H9 (cell line): ENCODE measurements around the gene VRK3. TPM values are rescaled to one million over a fixed set of nuclear protein-coding genes. Genes with fewer than 3 reads are reported as not detected.
"Not testable (repeated sequence)": the region's sequence is repeated elsewhere in the genome, so short reads cannot be mapped to it uniquely, and the experiment has no call there.

Source experiments
- DNase-seq: peaks from one replicate; pipeline ENCODE4 v3.0.0-alpha.2; 2017
- H2AFZ ChIP-seq: one replicate; pipeline ENCODE4 v1.6.1; 2013; ENCODE audit warnings: mild to moderate bottlenecking, low read length, control low read depth, moderate library complexity
- H2AK5ac ChIP-seq: 2 replicates; pipeline ENCODE4 v1.6.1; 2013; ENCODE audit warnings: low read length, control low read depth, mixed read lengths; ENCODE audit not compliant: insufficient read length
- H2BK120ac ChIP-seq: one replicate; pipeline ENCODE4 v1.6.1; 2013; ENCODE audit warnings: low read depth, mild to moderate bottlenecking, low read length, control low read depth, inconsistent platforms; ENCODE audit not compliant: poor library complexity, severe bottlenecking
- H2BK12ac ChIP-seq: 2 replicates; pipeline ENCODE4 v1.6.1; 2013; ENCODE audit warnings: low read length, control low read depth, mixed read lengths, low read depth; ENCODE audit not compliant: insufficient read length
- H2BK15ac ChIP-seq: 2 replicates; pipeline ENCODE4 v1.6.1; 2013; ENCODE audit warnings: low read depth, low read length, control low read depth
- H2BK20ac ChIP-seq: one replicate; pipeline ENCODE4 v1.6.1; 2013; ENCODE audit warnings: low read depth, mild to moderate bottlenecking, low read length, control low read depth, inconsistent platforms; ENCODE audit not compliant: poor library complexity, severe bottlenecking
- H2BK5ac ChIP-seq: 2 replicates; pipeline ENCODE4 v1.6.1; 2013; ENCODE audit warnings: low read length, control low read depth, mixed read lengths; ENCODE audit not compliant: insufficient read length
- H3K14ac ChIP-seq: 2 replicates; pipeline ENCODE4 v1.6.1; 2013; ENCODE audit warnings: low read length, control low read depth; ENCODE audit not compliant: insufficient read depth
- H3K18ac ChIP-seq: 2 replicates; pipeline ENCODE4 v1.6.1; 2013; ENCODE audit warnings: low read depth, mild to moderate bottlenecking, mixed read lengths, low read length, control low read depth; ENCODE audit not compliant: insufficient read length
- H3K23ac ChIP-seq: 2 replicates; pipeline ENCODE4 v1.6.1; 2013; ENCODE audit warnings: low read length, control low read depth, mixed read lengths, low read depth; ENCODE audit not compliant: insufficient read length
- H3K23me2 ChIP-seq: 2 replicates; pipeline ENCODE4 v1.6.1; 2013; ENCODE audit warnings: low read depth, mild to moderate bottlenecking, mixed read lengths, low read length, control low read depth; ENCODE audit not compliant: insufficient read length, poor library complexity, severe bottlenecking
- H3K27ac ChIP-seq: 2 replicates; pipeline ENCODE4 v1.5.1; 2013; ENCODE audit warnings: low read length, control low read depth, mixed read lengths, low read depth; ENCODE audit not compliant: insufficient read length
- H3K27me3 ChIP-seq: 2 replicates; pipeline ENCODE4 v1.6.1; 2013; ENCODE audit warnings: low read length, control low read depth, inconsistent platforms; ENCODE audit not compliant: insufficient read depth
- H3K4ac ChIP-seq: 2 replicates; pipeline ENCODE4 v1.6.1; 2013; ENCODE audit warnings: low read depth, mild to moderate bottlenecking, control low read depth, inconsistent platforms, low read length, moderate library complexity
- H3K4me1 ChIP-seq: 2 replicates; pipeline ENCODE4 v1.6.1; 2013; ENCODE audit warnings: low read length, control low read depth, inconsistent platforms; ENCODE audit not compliant: insufficient read depth
- H3K4me2 ChIP-seq: 2 replicates; pipeline ENCODE4 v1.6.1; 2013; ENCODE audit warnings: low read length, control low read depth, mixed read lengths; ENCODE audit not compliant: insufficient read length, insufficient read depth
- H3K56ac ChIP-seq: 2 replicates; pipeline ENCODE4 v1.6.1; 2013; ENCODE audit warnings: low read depth, mild to moderate bottlenecking, mixed read lengths, low read length, control low read depth; ENCODE audit not compliant: insufficient read length
- H3K79me1 ChIP-seq: 2 replicates; pipeline ENCODE4 v1.6.1; 2013; ENCODE audit warnings: low read depth, mild to moderate bottlenecking, moderate library complexity, low read length, control low read depth, inconsistent platforms; ENCODE audit not compliant: insufficient read depth, poor library complexity, severe bottlenecking
- H3K79me2 ChIP-seq: 2 replicates; pipeline ENCODE4 v1.6.1; 2013; ENCODE audit warnings: low read length, control low read depth, inconsistent platforms; ENCODE audit not compliant: insufficient read depth
- H3K9ac ChIP-seq: 2 replicates; pipeline ENCODE4 v1.6.1; 2013; ENCODE audit warnings: low read length, control low read depth, mixed read lengths; ENCODE audit not compliant: insufficient read length; ENCODE audit errors: extremely low read depth
- H3K9me3 ChIP-seq: one replicate; pipeline ENCODE4 v1.6.1; 2013; ENCODE audit warnings: low read depth, low read length, inconsistent platforms; ENCODE audit not compliant: control insufficient read depth
- H3T11ph ChIP-seq: one replicate; pipeline ENCODE4 v1.6.1; 2013; ENCODE audit warnings: mild to moderate bottlenecking, low read length, control low read depth, inconsistent platforms
- H4K20me1 ChIP-seq: one replicate; pipeline ENCODE4 v1.6.1; 2013; ENCODE audit not compliant: control insufficient read depth, insufficient read length, insufficient read depth
- H4K5ac ChIP-seq: 2 replicates; pipeline ENCODE4 v1.6.1; 2013; ENCODE audit warnings: low read depth, mild to moderate bottlenecking, mixed read lengths, low read length, control low read depth; ENCODE audit not compliant: insufficient read length
- H4K8ac ChIP-seq: replicated peaks from 2 replicates; pipeline ENCODE4 v1.6.1; 2013; ENCODE audit warnings: low read length, control low read depth, mixed read lengths, low read depth; ENCODE audit not compliant: insufficient read length
- H4K91ac ChIP-seq: 2 replicates; pipeline ENCODE4 v1.6.1; 2013; ENCODE audit warnings: low read depth, mild to moderate bottlenecking, moderate library complexity, mixed read lengths, low read length, control low read depth; ENCODE audit not compliant: insufficient read length
- H3K27ac Mint-ChIP-seq, 3 experiments: 2 replicates in 2 of 3; 3 replicates in 1 of 3; pipeline ENCODE4 v1.8.0; 2020 to 2021; ENCODE audit warnings: mixed read lengths in 3 of 3, mild to moderate bottlenecking in 1 of 3, moderate library complexity in 1 of 3
- H3K27me3 Mint-ChIP-seq: 2 replicates; pipeline ENCODE4 v1.8.0; 2021; ENCODE audit warnings: low read depth, mild to moderate bottlenecking, moderate library complexity, mixed read lengths
- H3K36me3 Mint-ChIP-seq, 3 experiments: 2 replicates in 2 of 3; 3 replicates in 1 of 3; pipeline ENCODE4 v1.8.0; 2020 to 2021; ENCODE audit warnings: low read depth in 3 of 3, mixed read lengths in 3 of 3; ENCODE audit not compliant: insufficient read depth in 1 of 3
- H3K4me1 Mint-ChIP-seq, 2 experiments: 2 replicates each; pipeline ENCODE4 v1.8.0; 2020; ENCODE audit warnings: mixed read lengths in 2 of 2
- H3K4me3 Mint-ChIP-seq, 2 experiments: 2 replicates in 1 of 2; 3 replicates in 1 of 2; pipeline ENCODE4 v1.8.0; 2020 to 2021; ENCODE audit warnings: mild to moderate bottlenecking in 2 of 2, mixed read lengths in 2 of 2, moderate library complexity in 1 of 2
- H3K9me3 Mint-ChIP-seq, 2 experiments: 2 replicates in 1 of 2; 3 replicates in 1 of 2; pipeline ENCODE4 v1.8.0; 2020; ENCODE audit warnings: mild to moderate bottlenecking in 2 of 2, mixed read lengths in 2 of 2, moderate library complexity in 1 of 2
- CTCF ChIP-seq: fragments of 200-600 bp; sonication (generic); conservative IDR thresholded peaks from 3 replicates; pipeline ENCODE4 v1.8.0; 2021; ENCODE audit warnings: antibody characterized with exemption, mild to moderate bottlenecking
- WGBS: extraction: QIAGEN DNeasy Blood & Tissue Kit; methylation state at CpG from one replicate; pipeline ENCODE4 v1.1.7; 2013; ENCODE audit warnings: missing lambda C conversion rate, low lambda C conversion rate, mixed read lengths; ENCODE audit not compliant: insufficient read length; ENCODE audit errors: extremely low coverage; 5-methylcytosine and 5-hydroxymethylcytosine counted together
- total RNA-seq: library from RNA; stranded (reverse); gene quantifications from 2 replicates; pipeline ENCODE4 v1.2.1, GENCODE V29; 2021

Gene VRK3
- total RNA-seq, 1 experiment from 2014 or later = 33.5 TPM

GRCh38 chr19:49968279-49968922, 56.8 kb downstream of the VRK3 start:
- no peak overlapping the region for H3K4me3 Mint-ChIP-seq
- peaks cover 7% of the 10 kb centered on the region for H3K27me3 Mint-ChIP-seq
- no peak overlapping the region for H2BK5ac ChIP-seq
- no peak overlapping the region for H3K56ac ChIP-seq
- no peak overlapping the region for H4K5ac ChIP-seq
- no peak overlapping the region for H2AK5ac ChIP-seq
- no peaks in the 10 kb centered on the region for H3K4me1 ChIP-seq
- WGBS = no CpG with 5 or more reads among the region's 5 CpGs
- H3K23me2 ChIP-seq = no peaks in the 10 kb centered on the region
- no peak for TF ChIP-seq CTCF
- H4K91ac ChIP-seq = no peak overlapping the region
- peaks cover 3% of the 10 kb centered on the region for H4K20me1 ChIP-seq
- no peaks in the 10 kb centered on the region for H3K27me3 ChIP-seq
- no peak overlapping the region for H3K14ac ChIP-seq
- no peak overlapping the region for H3K18ac ChIP-seq
- no peak overlapping the region for H2BK20ac ChIP-seq
- H2BK15ac ChIP-seq = no peak overlapping the region
- H3T11ph ChIP-seq = no peak overlapping the region
- H3K27ac ChIP-seq = no peak overlapping the region
- no peak overlapping the region for H3K27ac Mint-ChIP-seq
- H4K8ac ChIP-seq = no peak overlapping the region
- H3K4ac ChIP-seq = no peak overlapping the region
- no peak overlapping the region for H3K9ac ChIP-seq
- H3K23ac ChIP-seq = no peak overlapping the region
- H3K36me3 Mint-ChIP-seq = no peaks in the 10 kb centered on the region; a peak in 2 of 7 replicates
- H3K79me1 ChIP-seq = no peaks in the 10 kb centered on the region
- peaks cover 9 to 10% of the 10 kb centered on the region in 2 experiments for H3K9me3 Mint-ChIP-seq
- H3K9me3 ChIP-seq = no peaks in the 10 kb centered on the region
- no peak overlapping the region for H2BK120ac ChIP-seq
- no peaks in the 10 kb centered on the region for H3K79me2 ChIP-seq
- H2AFZ ChIP-seq = no peak overlapping the region
- H2BK12ac ChIP-seq = no peak overlapping the region
- H3K4me1 Mint-ChIP-seq = no peaks in the 10 kb centered on the region
- H3K4me2 ChIP-seq = no peak overlapping the region
- no peak for DNase-seq

- H4K8ac ChIP-seq, H2AK5ac ChIP-seq, H2AFZ ChIP-seq, H3K56ac ChIP-seq, H3K23ac ChIP-seq, H4K91ac ChIP-seq, H3K4me2 ChIP-seq, H2BK12ac ChIP-seq, H3K18ac ChIP-seq, H2BK15ac ChIP-seq, H3K23me2 ChIP-seq, H3K27ac ChIP-seq, H3K27me3 ChIP-seq, H2BK120ac ChIP-seq, H3K4me1 ChIP-seq, H3T11ph ChIP-seq, H4K5ac ChIP-seq, H3K36me3 Mint-ChIP-seq, H2BK20ac ChIP-seq, DNase-seq, H3K27me3 Mint-ChIP-seq, H3K9ac ChIP-seq, H3K14ac ChIP-seq, H3K9me3 ChIP-seq, H4K20me1 ChIP-seq, H3K4me3 Mint-ChIP-seq, H3K4ac ChIP-seq, H2BK5ac ChIP-seq, H3K27ac Mint-ChIP-seq, H3K79me1 ChIP-seq, H3K79me2 ChIP-seq: not testable (repeated sequence)
- peaks cover 17 to 18% of the 10 kb centered on the region in 2 experiments for H3K9me3 Mint-ChIP-seq
- peaks cover 8 to 21% of the 10 kb centered on the region in 2 experiments for H3K4me1 Mint-ChIP-seq
- WGBS = no CpG with 5 or more reads among the region's 10 CpGs
These were observed 64.2 kb downstream of the VRK3 start, which contains the start of gene SIGLEC11 for GRCh38 chr19:49960980-49961379. TSS of gene SIGLEC11 (minus strand) at chr19:49961172. CDS start at chr19:49961081, 91 bp downstream.
